ENCODE measurements around the gene IFT25.
A peak's percentile ranks its signal among the peaks of the same experiment; 100 is the strongest.
"Not testable (repeated sequence)": the region's sequence is repeated elsewhere in the genome, so short reads cannot be mapped to it uniquely, and the experiment has no call there.

Gene IFT25

DNA sequence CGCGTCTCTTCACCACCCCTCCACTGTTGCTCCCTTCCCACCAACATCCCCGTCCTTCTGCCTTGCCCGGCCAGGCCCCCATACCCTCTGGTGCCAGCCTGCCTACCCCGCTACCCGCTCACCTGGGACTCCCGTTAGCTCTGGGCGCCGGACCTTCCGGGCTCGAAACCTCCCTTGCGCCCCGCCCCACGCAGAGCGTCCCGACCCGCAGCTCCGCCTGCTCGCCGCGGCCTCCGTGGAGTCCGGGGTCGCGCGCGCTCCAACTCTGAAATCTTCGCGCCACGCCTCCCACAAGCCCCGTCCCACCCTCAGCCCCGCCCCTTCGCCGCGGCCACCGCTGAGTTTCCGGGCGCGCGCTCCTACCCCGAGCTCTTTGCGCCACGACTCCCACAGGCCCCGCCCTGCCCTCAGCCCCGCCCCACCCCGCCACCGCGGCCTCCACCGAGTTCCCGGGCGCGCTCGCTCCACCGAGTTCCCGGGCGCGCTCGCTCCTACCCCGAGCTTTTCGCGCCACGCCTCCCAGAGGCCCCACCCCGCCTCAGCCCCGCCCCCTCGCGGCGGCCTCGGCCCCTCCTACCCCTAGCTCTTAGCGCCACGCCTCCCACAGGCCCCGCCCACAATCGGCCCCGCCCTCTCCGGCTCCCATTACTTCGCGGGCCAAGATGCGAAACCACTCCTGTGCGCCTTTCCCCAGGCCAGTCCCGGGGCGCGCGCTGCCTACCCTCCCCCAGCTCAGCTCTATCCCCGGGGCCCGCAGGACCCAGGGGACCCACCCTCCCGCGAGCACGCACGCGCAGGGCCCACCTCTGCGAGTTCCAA is at the start of gene IFT25:
IFT25 (minus strand) TSS at position 267 of the 819 bp plus-strand sequence. CDS start 5,617 bp downstream, outside the sequence.
- peak; percentile 91 for DNase-seq

GRCh38 chr1:53994516-53994915 is 49.0 kb upstream of the IFT25 start:
- not testable (repeated sequence) for DNase-seq

- no peak for DNase-seq
These were observed 46.8 kb upstream of the IFT25 start for GRCh38 chr1:53992085-53992874.

DNA sequence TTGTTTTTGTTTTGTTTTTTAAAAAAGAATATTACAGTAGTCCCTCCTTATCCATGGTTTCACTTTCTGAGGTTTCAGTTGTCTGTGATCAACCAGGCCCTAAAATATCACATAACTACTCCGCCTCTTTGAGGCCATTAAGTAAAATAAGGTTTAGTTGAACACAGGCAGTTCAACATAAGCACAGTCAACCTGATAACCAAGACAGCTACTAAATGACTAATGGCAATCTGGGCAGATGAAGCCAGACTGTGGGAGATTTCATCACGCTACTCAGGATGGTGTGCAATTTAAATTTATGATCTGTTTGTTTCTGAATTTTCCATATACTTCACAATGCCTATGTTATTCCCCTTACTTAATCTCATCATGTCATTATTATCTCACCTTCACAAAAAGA is 42.4 kb upstream of the IFT25 start:
- no peak for DNase-seq

- DNase-seq = no peak
These were observed 41.0 kb upstream of the IFT25 start for GRCh38 chr1:53986458-53986857.

DNA sequence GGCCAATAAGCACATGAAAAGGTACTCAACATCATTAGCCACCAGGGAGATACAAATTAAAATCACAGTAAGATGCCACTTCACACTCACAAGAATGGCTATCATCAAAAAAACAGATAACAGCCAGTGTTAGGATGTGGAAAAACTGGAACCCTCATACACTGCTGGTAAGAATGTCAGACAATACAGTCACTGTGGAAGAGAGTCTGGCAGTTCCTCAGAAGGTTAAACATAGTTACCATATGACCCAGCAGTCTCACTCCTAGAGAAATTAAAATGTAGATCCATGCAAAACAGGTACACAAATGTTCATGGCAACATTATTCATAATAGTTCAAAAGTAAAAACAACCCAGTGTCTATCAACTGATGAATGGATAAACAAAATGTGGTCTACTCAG is 39.2 kb upstream of the IFT25 start:
- no peak for DNase-seq

DNA sequence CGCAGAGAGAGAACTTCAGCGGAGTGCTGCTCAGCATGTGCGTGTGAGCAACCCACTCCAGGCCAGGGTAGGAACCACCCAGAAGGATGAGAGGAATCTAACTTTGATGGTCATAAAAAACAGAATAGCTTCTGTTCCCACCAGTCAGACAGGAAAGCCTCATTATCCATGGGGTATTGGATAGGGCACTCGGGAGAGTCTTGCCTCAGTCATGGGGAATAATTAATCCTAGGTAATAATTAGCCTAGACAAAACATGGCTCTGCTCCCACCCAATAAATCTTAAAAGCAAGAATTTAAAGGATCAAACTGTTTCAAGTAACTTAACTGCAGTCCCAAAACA is 37.2 kb upstream of the IFT25 start:
- DNase-seq = no peak

DNA sequence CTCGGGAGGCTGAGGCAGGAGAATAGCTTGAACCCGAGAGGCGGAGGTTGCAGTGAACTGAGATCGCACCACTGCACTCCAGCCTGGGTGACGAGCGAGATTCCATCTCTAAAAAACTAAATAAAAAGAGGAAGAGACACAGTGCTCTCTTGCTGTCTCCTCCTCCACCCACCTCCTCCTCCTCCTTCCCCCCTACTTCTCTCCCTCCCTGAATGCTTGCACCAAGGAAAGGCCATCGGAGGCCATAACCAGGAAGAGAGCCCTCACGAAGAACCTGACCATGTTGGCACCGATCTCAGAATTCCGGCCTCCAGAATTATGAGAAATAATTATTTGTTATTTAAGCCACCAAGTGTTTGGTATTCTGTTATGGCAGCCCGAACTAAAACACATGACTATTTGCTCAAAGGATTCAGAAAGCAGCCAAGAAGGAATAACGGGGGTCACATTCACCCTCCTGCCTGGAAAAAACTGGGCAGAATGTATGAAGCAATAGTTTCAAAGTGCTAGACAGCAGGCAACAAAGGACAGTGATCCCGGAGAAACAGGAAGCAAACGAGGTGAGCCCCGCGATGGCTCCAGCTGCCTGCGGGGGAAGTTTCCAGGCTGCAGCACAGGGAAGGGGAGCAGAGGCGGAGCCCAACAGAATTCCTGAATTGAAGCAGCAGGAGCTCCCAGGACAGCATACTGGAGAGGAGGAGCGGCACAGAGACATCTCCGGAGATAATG is 36.7 kb upstream of the IFT25 start:
- no peak for DNase-seq

DNA sequence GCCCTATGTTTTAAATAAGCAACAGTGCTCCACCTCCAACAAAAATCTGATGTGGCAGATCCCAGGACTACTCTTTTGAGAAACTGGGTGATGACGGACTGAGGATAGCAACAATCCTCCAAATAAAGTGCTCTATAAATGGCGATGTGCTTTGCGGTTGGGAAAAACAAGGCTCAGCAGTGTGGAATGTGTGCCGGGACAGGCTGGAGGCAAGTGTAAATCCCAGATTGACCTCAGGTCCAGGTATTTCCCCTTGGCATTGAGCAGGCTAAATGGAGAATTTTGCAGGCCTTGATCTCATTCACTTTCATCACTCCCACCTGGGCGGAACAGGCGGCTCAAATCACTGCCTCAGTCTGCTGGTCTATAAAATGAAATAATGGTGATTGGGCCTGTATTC is 35.7 kb upstream of the IFT25 start:
- no peak for DNase-seq

- DNase-seq = no peak
These were observed 34.4 kb upstream of the IFT25 start for GRCh38 chr1:53979712-53980450.

DNA sequence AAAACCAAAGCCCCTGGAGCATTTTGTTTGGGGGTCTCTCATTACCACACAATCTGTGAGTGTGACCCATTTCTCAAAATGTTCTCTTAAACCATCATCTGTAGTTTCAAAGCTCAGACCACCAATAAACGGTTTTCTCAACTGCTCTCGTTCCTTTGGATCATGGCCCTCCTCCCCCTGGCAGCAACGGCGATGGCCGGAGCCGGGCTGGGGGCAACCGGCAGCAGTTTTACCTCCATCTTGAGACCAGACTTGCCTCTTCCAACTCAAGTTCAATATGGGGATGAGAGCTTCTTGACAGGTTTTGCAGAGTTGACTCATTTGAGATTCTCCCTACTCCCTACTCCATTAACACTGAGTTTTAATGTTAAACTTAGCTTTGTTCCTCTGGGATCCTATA is 30.4 kb upstream of the IFT25 start:
- no peak for DNase-seq

DNA sequence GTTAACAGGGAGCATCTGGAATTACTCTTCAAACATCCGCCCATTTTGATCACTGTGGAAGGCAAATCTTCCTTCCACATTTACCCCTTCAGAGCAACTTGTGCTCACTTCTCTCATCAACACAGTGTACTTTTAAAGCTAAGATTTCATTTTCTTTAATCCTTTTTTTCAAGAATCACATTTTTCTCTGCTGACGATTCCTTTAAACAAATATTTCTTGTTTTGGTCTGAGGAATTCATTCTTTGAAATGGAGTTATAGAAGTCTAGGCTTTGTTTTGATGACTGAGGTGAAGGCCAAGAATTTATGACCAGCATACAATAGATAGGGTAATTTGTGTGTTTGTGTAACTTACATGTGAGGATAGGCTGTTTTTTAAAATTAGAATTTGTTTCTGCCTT is 26.2 kb upstream of the IFT25 start:
- no peak for DNase-seq

DNA sequence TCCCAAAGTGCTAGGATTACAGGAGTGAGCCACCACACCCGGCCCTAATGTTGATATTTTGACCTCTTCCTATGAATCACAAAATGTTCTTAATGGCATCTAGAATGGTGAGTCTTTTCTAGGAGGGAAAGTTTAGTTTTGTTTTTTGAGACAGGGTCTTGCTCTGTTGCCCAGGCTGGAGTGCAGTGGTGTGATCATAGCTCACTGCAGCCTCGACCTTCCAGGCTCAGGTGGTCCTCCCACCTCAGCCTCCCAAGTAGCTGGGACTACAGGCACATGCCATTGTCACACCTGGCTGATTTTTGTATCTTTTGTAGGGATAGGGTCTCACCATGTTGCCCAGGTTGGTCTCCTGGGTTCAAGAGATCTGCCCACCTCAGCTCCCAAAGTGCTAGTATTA is 23.8 kb upstream of the IFT25 start:
- DNase-seq = not testable (repeated sequence)

DNA sequence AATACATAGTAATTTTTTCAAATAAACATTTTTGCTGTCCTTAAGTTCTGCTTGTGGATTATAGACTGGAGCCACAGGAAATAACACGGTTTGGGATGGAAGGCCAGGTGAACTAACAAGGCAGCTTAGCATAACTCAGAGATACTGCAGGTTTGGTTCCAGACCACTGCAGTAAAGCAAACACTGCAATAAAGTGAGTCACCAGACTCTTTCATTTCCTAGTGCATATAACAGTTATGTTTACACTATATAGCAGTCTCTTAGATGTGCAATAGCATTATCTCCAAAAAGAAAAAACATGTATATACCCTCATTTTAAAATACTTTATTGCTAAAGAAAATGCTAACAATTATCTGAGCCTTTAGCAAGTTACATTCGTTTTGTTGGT is 22.6 kb upstream of the IFT25 start:
- no peak for DNase-seq

- DNase-seq = no peak
These were observed 22.1 kb upstream of the IFT25 start for GRCh38 chr1:53967409-53968124.

- no peak for DNase-seq
These were observed 21.3 kb upstream of the IFT25 start for GRCh38 chr1:53966794-53967193.

DNA sequence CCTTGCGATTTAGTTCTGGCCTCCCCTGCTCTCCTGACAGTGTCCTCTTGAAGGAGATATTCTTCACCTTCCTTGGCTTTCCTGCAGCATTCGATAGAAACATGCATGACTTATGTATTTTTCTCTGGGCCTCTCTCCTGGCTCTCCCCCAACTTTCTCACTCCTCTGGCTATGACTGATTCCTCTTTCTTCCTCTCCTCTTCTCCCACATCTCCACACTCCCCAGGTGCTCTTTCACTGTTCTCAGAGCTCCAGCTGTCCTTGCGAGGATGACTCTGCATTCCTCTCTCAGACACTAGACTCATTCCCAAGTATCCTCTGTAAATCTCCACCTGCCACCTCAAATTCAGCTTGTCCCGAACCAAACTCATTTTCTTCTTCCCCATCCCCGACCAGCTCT is 18.6 kb upstream of the IFT25 start:
- no peak for DNase-seq

DNA sequence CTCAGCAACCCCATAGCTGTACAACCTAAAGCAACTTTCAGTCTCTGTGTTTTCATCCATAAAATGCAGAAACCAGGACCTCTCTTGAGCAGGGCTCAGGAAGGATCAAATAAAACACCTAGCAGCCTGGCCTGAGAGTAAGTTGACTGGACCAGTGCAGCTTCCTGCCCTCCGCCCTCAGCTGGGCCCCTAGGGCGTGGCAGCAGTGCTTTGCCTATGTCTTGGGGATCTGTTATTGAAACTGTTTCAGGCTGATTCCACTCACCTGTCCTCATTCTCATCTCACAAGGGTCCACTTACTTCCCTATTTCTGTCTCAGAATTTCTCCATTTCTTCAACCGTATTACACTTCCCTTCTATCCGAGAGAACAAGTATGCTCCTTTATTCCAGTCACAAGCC is 18.0 kb upstream of the IFT25 start:
- DNase-seq = no peak

DNA sequence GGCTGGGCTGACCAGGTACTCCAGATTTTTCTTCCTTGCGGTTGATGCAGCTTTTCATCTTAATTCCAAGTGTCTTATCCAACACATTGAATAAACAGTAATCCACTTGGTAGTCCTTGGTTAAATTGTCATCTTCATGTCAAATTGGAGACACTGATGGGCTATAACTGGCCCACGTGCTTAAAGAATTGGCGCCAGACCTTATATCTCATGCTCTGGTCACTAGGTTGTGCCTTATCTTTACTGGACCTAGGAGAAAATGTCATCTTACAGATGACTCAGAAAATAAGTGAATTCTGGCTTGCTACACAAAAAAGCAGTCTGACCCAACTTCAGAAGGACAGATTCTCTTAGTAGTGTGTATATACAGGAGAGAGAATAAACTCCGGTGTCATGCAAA is 16.9 kb upstream of the IFT25 start:
- DNase-seq = no peak

DNA sequence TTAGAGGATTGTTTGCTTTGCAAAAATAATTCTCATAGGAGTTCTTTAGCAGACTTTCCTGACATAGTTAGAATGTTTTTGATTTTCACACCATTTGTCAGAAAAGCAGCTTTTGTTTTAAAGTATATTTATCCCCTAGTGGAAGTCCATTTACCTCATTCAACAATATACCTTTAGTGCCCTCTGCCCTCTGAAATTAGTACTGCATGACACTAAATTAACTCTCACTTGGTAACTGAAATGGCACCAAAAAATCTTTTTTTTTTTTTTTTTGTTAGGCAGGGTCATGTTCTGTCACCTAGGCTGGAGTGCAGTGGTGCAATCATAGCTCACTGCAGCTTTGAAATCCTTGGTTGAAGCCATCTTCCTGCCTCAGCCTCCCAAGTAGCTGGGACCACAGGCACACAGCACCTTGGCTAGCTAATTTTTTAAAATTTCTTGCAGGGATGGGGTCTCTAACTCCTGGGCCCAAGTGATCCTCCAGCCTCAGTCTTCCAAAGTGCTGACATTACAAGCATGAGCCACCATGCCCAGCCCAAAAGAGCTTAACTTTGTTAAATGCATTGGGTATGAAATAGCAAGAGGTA is 14.3 kb upstream of the IFT25 start:
- no peak for DNase-seq

- no peak for DNase-seq
These were observed 11.8 kb upstream of the IFT25 start for GRCh38 chr1:53957194-53957818.

All from amniotic stem cell (primary cell).